Activated CD4-positive, alpha-beta T cell treated with anti-CD3 and anti-CD28 coated beads, Interleukin-2, amount 10 ng/mL, durations not matched to agents 7 days and 5 days (primary cell): Measurements from ENCODE around the gene IL2RA. TPM values are rescaled to one million over a fixed set of nuclear protein-coding genes. Genes with fewer than 3 reads are reported as not detected.

Experiments used
- CTCF ChIA-PET: fragments of 350-600 bp; sonication (Branson Sonifier 250); formaldehyde crosslinking; loops from one replicate; lab custom pipeline; 2021; ENCODE audit warnings: antibody characterized with exemption; lab: Charles Lee
- POLR2A ChIA-PET: fragments of 350-600 bp; sonication (Branson Sonifier 250); formaldehyde crosslinking; loops from one replicate; lab custom pipeline; 2021; ENCODE audit warnings: antibody characterized with exemption; lab: Charles Lee
- DNase-seq: peaks from one replicate; pipeline ENCODE4 v3.0.0-alpha.2; 2020
- H3K27ac Mint-ChIP-seq: one replicate; pipeline ENCODE4 v1.8.0; 2021; ENCODE audit warnings: mild to moderate bottlenecking, moderate library complexity, mixed read lengths
- H3K27me3 Mint-ChIP-seq: one replicate; pipeline ENCODE4 v1.8.0; 2021; ENCODE audit warnings: mixed read lengths
- H3K36me3 Mint-ChIP-seq: one replicate; pipeline ENCODE4 v1.8.0; 2021; ENCODE audit warnings: low read depth, mixed read lengths
- H3K4me1 Mint-ChIP-seq: one replicate; pipeline ENCODE4 v1.8.0; 2021; ENCODE audit warnings: mixed read lengths
- H3K4me3 Mint-ChIP-seq: one replicate; pipeline ENCODE4 v1.8.0; 2021; ENCODE audit warnings: mild to moderate bottlenecking, moderate library complexity, mixed read lengths
- H3K9me3 Mint-ChIP-seq: one replicate; pipeline ENCODE4 v1.8.0; 2021; ENCODE audit warnings: mixed read lengths
- total RNA-seq, 2 experiments: library from RNA; stranded (reverse); gene quantifications; one replicate each; pipeline ENCODE4 v1.2.3, GENCODE V29; 2021

IL2RA gene
- total RNA-seq, 2 experiments from 2014 or later = 124 to 142 TPM

DNA sequence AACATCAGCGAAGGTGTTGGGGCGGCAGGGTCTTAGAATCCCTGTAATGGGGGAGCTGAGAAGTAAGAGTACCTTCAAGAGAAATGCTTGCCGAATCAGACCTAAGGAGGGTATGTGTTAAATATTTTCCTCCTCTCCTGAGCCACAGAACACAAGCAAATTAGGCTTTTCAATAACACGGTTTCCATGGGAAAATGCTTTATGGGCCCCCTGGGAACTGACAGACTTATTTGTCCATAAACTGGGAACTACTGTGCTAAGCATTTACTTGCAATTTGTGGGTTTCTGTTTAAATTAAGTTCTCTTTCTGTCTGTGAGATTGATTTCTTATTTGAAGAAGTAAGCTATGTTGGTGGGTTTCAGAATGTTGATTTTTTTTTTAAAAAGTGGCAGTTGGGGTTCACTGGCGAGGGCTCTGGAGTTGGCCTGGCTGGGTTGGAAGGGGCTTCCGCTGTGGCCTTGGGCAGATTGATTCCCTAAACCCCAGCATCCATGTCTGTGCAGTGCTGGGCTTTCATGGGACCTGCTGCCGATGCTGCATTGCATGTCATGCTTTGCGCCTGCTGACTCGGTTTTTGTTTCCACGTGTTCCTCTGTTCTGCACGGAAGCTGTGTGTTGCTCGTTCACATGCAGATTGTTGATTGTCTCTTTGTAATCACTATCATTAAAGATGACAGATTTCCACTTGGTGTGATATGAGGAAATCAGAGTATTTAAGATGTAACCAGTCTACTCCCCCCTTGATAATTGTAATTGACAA lies 33.8 kb upstream of the IL2RA start:
- POLR2A ChIA-PET = no interaction called here
- H3K4me3 Mint-ChIP-seq = no peak overlapping the region
- peak overlapping the region; percentile 19 for H3K27ac Mint-ChIP-seq
- CTCF ChIA-PET = interaction anchor here (0.6 to 1.6 kb wide), 4 partner anchors 9 to 310 kb away, joined by 3 to 5 read pairs (median 4); no protein-coding TSS in a partner anchor
- DNase-seq = no peak
- H3K4me1 Mint-ChIP-seq = peaks cover 70% of the 10 kb centered on the region
- peaks cover 38% of the 10 kb centered on the region for H3K36me3 Mint-ChIP-seq
- no peaks in the 10 kb centered on the region for H3K9me3 Mint-ChIP-seq
- H3K27me3 Mint-ChIP-seq = no peaks in the 10 kb centered on the region

DNA sequence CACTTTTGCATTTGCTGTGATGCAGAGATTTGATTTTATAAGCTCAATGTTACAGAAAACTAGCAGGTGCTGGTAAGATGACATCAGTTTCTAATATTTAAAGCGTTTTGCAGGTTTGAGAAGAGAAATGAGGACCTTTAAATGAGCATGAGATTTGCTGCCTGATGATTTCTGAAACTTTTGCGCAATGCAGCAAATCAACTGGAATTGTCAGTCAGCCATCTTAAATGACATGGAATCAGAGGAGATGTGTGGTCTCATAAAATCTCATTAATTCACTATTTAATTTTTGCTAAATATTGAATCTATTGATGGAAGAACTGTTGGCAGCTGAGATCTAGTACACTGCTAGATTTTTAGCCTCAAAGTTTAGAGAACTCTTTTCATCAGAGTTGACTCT lies 30.6 kb upstream of the IL2RA start:
- H3K27me3 Mint-ChIP-seq = no peaks in the 10 kb centered on the region
- peaks cover 73% of the 10 kb centered on the region for H3K4me1 Mint-ChIP-seq
- CTCF ChIA-PET = interaction anchor here (0.6 kb wide), 1 partner anchor 65 kb away, joined by 3 read pairs; no protein-coding TSS in a partner anchor
- H3K9me3 Mint-ChIP-seq = no peaks in the 10 kb centered on the region
- no peak for DNase-seq
- POLR2A ChIA-PET = no interaction called here
- H3K36me3 Mint-ChIP-seq = peaks cover 25% of the 10 kb centered on the region
- H3K4me3 Mint-ChIP-seq = no peak overlapping the region
- no peak overlapping the region for H3K27ac Mint-ChIP-seq

DNA sequence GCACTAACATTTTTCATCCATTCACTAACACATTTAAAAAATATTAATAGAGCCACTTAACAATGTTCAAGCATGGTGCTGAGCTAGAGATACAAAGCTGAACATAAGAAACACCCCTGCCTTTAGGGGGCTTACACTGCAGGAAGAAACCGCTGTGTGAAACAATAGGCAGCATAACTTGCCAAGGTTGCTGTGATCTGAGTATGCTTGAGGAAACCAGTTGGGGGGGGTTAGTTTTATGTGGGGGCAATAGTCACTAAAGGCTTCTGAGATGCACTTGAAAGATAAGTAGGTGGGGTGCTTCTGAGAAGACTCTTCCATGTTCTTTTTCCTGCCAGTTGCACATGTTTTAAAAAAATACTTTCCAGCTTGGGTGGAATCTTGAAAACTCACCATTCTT lies 29.5 kb upstream of the IL2RA start:
- CTCF ChIA-PET = interaction anchor here (0.7 to 1.6 kb wide), 4 partner anchors 17 to 253 kb away, joined by 3 to 5 read pairs (median 5); partner anchors contain the start of gene IL2RA
- no peak for DNase-seq
- peak overlapping the region; percentile 72 for H3K27ac Mint-ChIP-seq

DNA sequence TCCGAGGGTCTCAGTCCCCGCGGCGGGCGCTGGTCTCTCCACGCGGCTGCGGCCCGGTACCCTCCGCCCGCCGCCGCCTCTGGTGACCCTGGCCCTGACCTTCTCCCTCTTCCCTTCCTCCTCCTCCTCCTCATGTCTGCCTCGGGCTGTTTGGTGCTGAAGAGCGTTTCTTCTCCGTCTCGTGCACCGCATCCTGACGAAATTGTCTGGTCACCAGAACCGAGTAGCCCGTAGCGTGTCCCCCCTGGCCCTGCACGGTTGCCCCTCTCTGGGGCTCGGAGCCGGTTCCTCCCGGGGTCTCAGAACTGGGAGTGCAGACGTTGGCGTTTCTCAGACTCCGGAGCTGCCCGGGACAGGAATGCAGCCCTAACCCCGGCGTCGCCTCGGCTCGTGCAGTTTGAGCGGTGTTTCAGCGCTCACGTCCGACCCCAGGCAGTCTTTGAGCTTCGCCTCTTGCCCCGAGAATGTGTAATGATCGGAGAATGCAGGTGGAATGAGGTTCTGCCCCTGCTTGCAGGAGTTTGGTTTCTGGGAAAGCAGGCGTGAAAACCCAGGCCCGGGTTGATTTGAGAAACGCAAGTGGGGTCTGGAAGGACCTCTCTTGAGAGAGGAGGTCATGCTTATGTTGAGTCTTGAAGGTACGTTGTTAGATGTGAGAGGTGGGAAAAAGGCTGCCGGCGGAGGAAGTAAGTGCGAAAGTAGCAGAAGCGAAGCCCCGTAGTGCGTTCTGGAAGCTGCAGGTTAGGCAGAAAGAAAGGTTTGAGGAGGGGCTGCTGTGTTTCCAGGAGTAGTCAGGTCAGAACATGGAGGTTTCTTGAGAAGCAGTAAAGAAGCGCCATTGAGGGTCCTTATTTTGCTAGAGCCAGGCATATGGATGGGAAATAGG lies 27.4 kb upstream of the IL2RA start:
- H3K4me3 Mint-ChIP-seq = peak overlapping the region; percentile 96
- CTCF ChIA-PET = interaction anchor here (0.6 to 1.8 kb wide), 12 partner anchors 10 to 316 kb away, joined by 3 to 8 read pairs (median 4); partner anchors contain the start of gene PFKFB3
- peak; percentile 35 for DNase-seq

More for the DNA sequence above, 29.5 kb upstream of the IL2RA start:
- Mint-ChIP-seq H3K27me3 (no peaks in the 10 kb centered on the region), H3K9me3 (no peaks in the 10 kb centered on the region), H3K4me3 (peak overlapping the region; percentile 54), H3K36me3 (peaks cover 17% of the 10 kb centered on the region), H3K4me1 (peaks cover 76% of the 10 kb centered on the region)
- POLR2A ChIA-PET = no interaction called here

DNA sequence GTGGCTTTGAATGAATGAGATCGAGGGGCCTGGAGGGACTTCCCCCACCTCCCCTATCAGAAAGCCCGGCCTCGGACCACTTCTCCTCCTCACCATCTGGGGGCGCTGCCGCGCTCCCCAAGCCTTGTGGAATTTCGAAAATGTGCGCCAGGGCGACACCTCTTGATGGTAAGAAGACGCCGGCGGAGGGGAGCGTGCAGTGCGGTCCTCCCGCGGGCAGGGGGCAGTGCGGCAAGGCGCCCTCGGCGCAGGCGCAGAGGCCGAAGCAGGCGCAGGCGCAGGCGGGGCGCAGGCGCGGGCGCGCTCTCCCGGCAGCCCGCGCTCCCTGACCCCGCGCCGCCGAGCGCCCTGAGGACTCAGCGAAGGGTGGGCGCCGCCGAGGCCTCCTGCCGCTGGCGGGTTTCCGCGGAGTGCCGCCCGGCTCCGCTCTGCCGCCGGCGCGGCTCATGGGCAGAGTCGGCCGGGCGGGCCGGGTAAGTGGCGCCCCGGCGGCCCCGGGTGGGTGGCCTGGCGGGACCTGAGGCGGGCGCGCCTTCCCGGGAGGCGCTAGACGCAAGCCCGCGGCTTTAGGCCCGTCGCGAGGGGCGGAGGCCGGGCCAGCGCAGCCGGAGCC lies 26.7 kb upstream of the IL2RA start, which contains the start of gene RBM17:
RBM17 (plus strand) TSS at position 314 of the 613 bp plus-strand sequence. CDS start 8,032 bp downstream, outside the sequence.
- peaks cover 73% of the 10 kb centered on the region for H3K4me1 Mint-ChIP-seq
- POLR2A ChIA-PET = no interaction called here
- CTCF ChIA-PET = interaction anchor here (1.0 to 1.8 kb wide), 4 partner anchors 31 to 313 kb away, joined by 3 to 8 read pairs (median 3); no protein-coding TSS in a partner anchor
- H3K36me3 Mint-ChIP-seq = peaks cover 13% of the 10 kb centered on the region
- H3K27ac Mint-ChIP-seq = peak within 1 kb of the TSS; percentile 67
- no peaks in the 10 kb centered on the region for H3K27me3 Mint-ChIP-seq
- peak; percentile 96 for DNase-seq
- peak within 1 kb of the TSS; percentile 96 for H3K4me3 Mint-ChIP-seq
- no peaks in the 10 kb centered on the region for H3K9me3 Mint-ChIP-seq

More for the DNA sequence above, 27.4 kb upstream of the IL2RA start:
- H3K27ac Mint-ChIP-seq = peak overlapping the region; percentile 57
- H3K27me3 Mint-ChIP-seq = no peaks in the 10 kb centered on the region
- H3K4me1 Mint-ChIP-seq = peaks cover 76% of the 10 kb centered on the region
- POLR2A ChIA-PET = interaction anchor here (0.8 kb wide), 1 partner anchor 29 kb away, joined by 3 read pairs; no protein-coding TSS in a partner anchor
- H3K9me3 Mint-ChIP-seq = no peaks in the 10 kb centered on the region
- peaks cover 14% of the 10 kb centered on the region for H3K36me3 Mint-ChIP-seq

DNA sequence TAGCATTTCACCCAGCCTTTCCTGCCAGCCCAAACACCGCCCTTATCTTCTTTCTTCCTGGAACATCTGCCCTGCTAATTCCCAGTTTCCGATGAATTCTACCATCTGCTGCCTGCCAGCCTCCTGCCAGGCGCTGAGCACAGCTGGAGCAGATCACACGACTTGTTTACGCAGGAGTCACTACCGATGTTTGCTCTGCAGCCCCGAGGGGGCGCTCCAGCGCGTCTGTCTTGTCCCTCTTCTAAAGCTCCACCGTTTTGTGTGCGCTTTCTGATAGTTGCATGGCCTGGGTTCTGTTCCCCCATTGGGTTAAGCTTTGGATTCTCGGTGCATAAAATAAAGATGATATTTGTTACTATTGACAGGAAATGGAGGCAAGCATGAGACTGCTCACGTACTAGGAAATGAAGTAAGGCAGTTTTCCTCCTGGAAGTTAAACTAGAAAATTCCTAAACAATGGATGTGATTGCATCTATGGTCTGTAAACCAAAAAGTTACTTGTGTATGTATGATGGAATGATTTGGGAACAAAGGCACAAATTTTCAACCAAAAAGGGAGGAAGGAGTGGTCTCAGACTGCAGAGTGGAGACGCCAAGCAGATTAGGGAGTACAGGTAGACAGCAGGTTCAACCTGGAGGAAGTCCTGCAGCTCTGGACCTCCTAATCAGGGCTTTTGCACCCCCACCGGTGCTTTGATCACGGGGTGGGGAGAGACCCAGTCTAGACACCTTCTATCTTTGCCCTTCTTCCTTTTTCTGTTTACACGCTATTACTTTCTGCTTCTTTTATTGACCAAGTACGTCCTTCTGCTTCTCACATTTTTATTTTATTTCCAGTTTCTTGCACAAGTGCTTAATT lies 24.4 kb upstream of the IL2RA start:
- Mint-ChIP-seq H3K36me3 (peaks cover 19% of the 10 kb centered on the region), H3K4me3 (peak overlapping the region; percentile 45), H3K4me1 (peaks cover 81% of the 10 kb centered on the region), H3K27ac (peak overlapping the region; percentile 84), H3K27me3 (no peaks in the 10 kb centered on the region), H3K9me3 (peaks cover 12% of the 10 kb centered on the region)
- CTCF ChIA-PET = interaction anchor here (0.7 to 3.1 kb wide), 38 partner anchors 8 to 393 kb away, joined by 3 to 83 read pairs (median 4); partner anchors contain the start of genes FBH1, IL15RA and PFKFB3
- peak; percentile 91 for DNase-seq
- POLR2A ChIA-PET = interaction anchor here (0.6 to 1.5 kb wide), 4 partner anchors 14 to 64 kb away, joined by 3 to 7 read pairs (median 3); partner anchors contain the start of gene IL2RA

DNA sequence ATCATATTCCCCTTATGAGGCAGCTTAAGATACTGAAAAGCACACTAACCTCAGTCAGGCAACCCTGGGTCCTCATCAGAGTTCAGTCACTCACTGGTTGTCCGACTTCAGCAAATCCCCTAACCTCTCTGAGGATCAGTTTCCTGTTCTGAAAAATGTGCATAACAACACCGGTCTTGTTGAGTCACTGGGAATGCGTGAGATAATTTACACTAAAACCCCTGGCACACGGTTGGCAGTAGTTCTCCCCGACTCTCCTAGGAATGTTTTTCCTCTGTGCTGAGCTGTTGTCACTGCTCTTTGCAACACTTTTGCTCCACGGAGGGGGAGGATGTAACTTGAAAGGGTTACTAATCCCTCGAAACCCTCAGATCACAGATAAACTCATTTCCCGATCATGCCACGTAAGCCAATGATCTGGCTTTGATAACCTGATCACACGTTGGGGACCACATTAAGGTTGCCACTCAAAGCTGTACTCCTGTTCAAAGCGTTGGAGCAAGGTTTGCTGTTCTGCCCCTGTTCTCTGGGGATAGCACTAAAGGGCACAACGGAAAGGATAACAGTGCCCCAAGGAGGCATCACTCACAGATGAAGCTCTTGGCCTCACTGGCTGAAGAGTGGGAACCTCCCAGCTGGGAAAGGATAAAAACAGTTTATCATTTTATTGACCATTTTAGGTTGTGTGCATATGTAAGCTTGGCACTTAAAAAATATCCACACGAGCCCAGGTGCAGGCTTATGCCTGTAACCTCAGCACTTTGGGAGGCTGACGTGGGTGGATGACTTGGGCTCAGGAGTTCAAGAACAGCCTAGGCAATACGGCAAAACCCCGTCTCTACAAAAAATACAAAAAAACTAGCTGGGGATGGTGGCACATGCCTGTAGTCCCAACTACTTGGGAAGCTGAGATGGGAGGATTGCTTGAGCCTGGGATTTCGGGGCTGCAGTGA lies 21.6 kb upstream of the IL2RA start:
- POLR2A ChIA-PET = interaction anchor here (0.5 to 2.2 kb wide), 6 partner anchors 11 to 34 kb away, joined by 3 to 6 read pairs (median 3); no protein-coding TSS in a partner anchor
- CTCF ChIA-PET = interaction anchor here (0.6 to 4.5 kb wide), 15 partner anchors 10 to 497 kb away, joined by 3 to 26 read pairs (median 4); partner anchors contain the start of gene IL2RA
- no peaks in the 10 kb centered on the region for H3K27me3 Mint-ChIP-seq
- peak; percentile 81 for DNase-seq
- peak overlapping the region; percentile 62 for H3K4me3 Mint-ChIP-seq
- peaks cover 77% of the 10 kb centered on the region for H3K4me1 Mint-ChIP-seq
- H3K27ac Mint-ChIP-seq = peak overlapping the region; percentile 89
- peaks cover 11% of the 10 kb centered on the region for H3K36me3 Mint-ChIP-seq
- H3K9me3 Mint-ChIP-seq = peaks cover 12% of the 10 kb centered on the region

DNA sequence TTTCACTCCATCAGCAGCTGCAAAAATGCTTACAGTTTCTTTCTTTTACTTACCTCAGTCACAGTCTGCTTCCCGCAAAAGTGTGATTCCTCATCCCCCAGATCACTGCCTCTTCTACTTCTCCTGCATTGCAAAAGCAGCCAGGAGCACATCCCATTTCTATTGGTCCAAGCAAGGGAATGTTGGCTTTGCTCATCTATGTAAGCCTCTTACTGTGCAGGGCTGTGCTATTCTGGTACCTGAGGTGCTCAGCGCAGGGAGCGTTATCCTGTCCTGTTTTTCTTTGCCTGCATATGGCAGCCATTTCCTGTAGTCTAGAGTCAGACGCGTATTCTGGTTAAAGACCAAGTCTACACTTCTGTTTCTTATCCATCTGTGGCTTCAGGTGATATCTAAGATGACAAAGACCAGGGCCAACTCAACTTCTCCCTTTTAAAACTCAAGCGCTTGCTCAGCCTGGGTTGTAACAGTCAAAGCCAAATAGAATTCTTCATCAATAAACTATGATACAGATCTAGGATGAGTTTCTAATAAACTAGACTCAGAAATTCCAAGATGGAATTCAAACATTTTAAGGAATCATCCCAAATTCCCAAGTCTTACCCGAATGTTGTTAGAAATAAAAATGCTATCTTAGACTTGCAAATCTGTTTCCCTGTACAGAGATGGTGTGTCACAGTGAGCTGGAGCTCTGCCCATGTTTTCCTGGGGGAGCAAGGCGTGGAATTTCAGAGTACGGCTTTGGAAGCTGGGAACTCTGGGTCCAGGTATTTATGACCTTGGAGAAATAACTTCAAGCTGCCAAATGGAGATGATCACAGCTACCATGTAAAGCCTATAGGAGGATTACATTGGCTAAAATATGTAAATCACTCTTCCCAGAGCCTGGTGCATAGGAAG lies 20.6 kb upstream of the IL2RA start:
- CTCF ChIA-PET = interaction anchor here (1.1 to 4.5 kb wide), 11 partner anchors 9 to 332 kb away, joined by 3 to 26 read pairs (median 6); partner anchors contain the start of gene IL2RA
- Mint-ChIP-seq H3K4me3 (peak overlapping the region; percentile 62), H3K4me1 (peaks cover 73% of the 10 kb centered on the region), H3K36me3 (peaks cover 11% of the 10 kb centered on the region), H3K9me3 (peaks cover 12% of the 10 kb centered on the region), H3K27me3 (no peaks in the 10 kb centered on the region), H3K27ac (peak overlapping the region; percentile 89)
- POLR2A ChIA-PET = interaction anchor here (1.2 to 2.2 kb wide), 2 partner anchors 10 to 29 kb away, joined by 3 to 6 read pairs; no protein-coding TSS in a partner anchor
- DNase-seq = no peak

DNA sequence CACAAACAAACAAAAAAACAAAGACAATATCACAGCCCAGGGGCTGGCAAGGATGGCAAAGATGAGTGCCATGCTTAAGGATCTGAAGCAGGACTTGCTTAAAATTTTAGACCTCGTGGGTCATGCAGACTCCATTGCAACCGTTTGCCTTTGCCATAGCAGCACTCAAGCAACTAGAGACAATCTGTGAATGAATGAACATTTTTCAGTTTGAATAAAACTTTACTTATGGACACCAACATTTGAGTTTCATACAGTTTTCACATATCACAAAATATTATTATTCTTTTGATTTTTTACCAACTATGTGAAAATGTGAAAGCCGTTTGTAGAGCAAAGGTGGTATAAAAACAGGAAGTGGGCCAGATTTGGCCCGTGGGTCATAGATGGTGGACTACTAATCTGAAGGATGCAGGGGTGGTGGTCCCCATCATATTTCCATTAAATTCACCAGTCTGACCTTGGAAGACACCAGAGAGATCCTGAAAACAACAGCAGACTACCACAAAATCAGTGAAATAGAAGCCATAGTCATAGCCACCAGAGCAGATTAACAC lies 18.3 kb upstream of the IL2RA start:
- ChIA-PET POLR2A (no interaction called here), CTCF (interaction anchor here (1.5 to 4.5 kb wide), 4 partner anchors 8 to 321 kb away, joined by 3 to 26 read pairs (median 5); no protein-coding TSS in a partner anchor)
- Mint-ChIP-seq H3K4me1 (peaks cover 63% of the 10 kb centered on the region), H3K27me3 (peaks cover 2% of the 10 kb centered on the region), H3K36me3 (peaks cover 11% of the 10 kb centered on the region), H3K9me3 (peaks cover 12% of the 10 kb centered on the region), H3K4me3 (no peak overlapping the region), H3K27ac (no peak overlapping the region)
- DNase-seq = no peak
